OCI-LY1 (cell line): ENCODE data around the gene VSTM4.

Source experiments
- H2AFZ ChIP-seq: fragments of 200-600 bp; sonication (generic), shearing (Covaris generic); 2 replicates; pipeline ENCODE4 v1.6.0; 2014; ENCODE audit warnings: antibody characterized with exemption, mild to moderate bottlenecking, low read length
- H3F3A ChIP-seq: fragments of 200-600 bp; sonication (generic), shearing (Covaris generic); 2 replicates; pipeline ENCODE4 v1.6.0; 2014; ENCODE audit warnings: mild to moderate bottlenecking, antibody characterized with exemption, low read length, moderate library complexity; ENCODE audit not compliant: insufficient read depth
- H3K27ac ChIP-seq: fragments of 200-600 bp; sonication (generic); 2 replicates; pipeline ENCODE4 v1.5.1; 2014; ENCODE audit warnings: low read length, mixed run types, mild to moderate bottlenecking, low read depth; ENCODE audit not compliant: poor library complexity, severe bottlenecking
- H3K27me3 ChIP-seq: fragments of 200-600 bp; sonication (generic); 2 replicates; pipeline ENCODE4 v1.6.0; 2014; ENCODE audit warnings: antibody characterized with exemption, mild to moderate bottlenecking, low read length, moderate library complexity; ENCODE audit not compliant: insufficient read depth
- H3K36me3 ChIP-seq: fragments of 200-600 bp; sonication (generic); 2 replicates; pipeline ENCODE4 v1.6.1; 2014; ENCODE audit warnings: mild to moderate bottlenecking, antibody characterized with exemption, low read length, moderate library complexity, mixed read lengths; ENCODE audit not compliant: insufficient read depth
- H3K4me1 ChIP-seq: fragments of 200-600 bp; sonication (generic); 2 replicates; pipeline ENCODE4 v1.5.1; 2014; ENCODE audit warnings: mild to moderate bottlenecking, low read length, moderate library complexity; ENCODE audit not compliant: insufficient read depth, severe bottlenecking
- H3K4me2 ChIP-seq: fragments of 200-600 bp; sonication (generic), shearing (Covaris generic); 2 replicates; pipeline ENCODE4 v1.6.1; 2014; ENCODE audit warnings: low read length
- H3K4me3 ChIP-seq: fragments of 200-600 bp; sonication (generic); 2 replicates; pipeline ENCODE4 v1.5.1; 2014; ENCODE audit warnings: low read length, low read depth, mild to moderate bottlenecking, mixed read lengths; ENCODE audit not compliant: poor library complexity, severe bottlenecking
- H3K79me2 ChIP-seq: fragments of 200-600 bp; shearing (Covaris generic); 2 replicates; pipeline ENCODE4 v1.6.1; 2016; ENCODE audit warnings: mixed run types, low read length, mixed read lengths; ENCODE audit not compliant: insufficient read depth
- H3K9ac ChIP-seq: fragments of 200-600 bp; sonication (generic), shearing (Covaris generic); 2 replicates; pipeline ENCODE4 v1.6.1; 2014; ENCODE audit warnings: mild to moderate bottlenecking, low read length, mixed read lengths
- H3K9me2 ChIP-seq: fragments of 200-600 bp; sonication (generic), shearing (Covaris generic); 2 replicates; pipeline ENCODE4 v1.6.1; 2014; ENCODE audit warnings: low read depth, mild to moderate bottlenecking, low read length, mixed read lengths
- H3K9me3 ChIP-seq: fragments of 200-600 bp; shearing (Covaris generic); 2 replicates; pipeline ENCODE4 v1.6.1; 2014; ENCODE audit warnings: low read length, mixed read lengths
- H4K20me1 ChIP-seq: fragments of 200-600 bp; sonication (generic), shearing (Covaris generic); 2 replicates; pipeline ENCODE4 v1.6.0; 2016; ENCODE audit warnings: mild to moderate bottlenecking, low read length; ENCODE audit not compliant: insufficient read depth
- CTCF ChIP-seq: fragments of 200-600 bp; sonication (generic), shearing (Covaris generic); IDR thresholded peaks from 2 replicates; pipeline ENCODE4 v1.5.1; 2017; ENCODE audit warnings: mild to moderate bottlenecking, antibody characterized with exemption, low read length, moderate library complexity, mixed read lengths
- EZH2 ChIP-seq: fragments of 200-600 bp; sonication (generic), shearing (Covaris generic); IDR thresholded peaks from 2 replicates; pipeline ENCODE4 v1.8.0; 2017; ENCODE audit warnings: borderline replicate concordance, mixed run types, mild to moderate bottlenecking, antibody characterized with exemption, low read length, moderate library complexity, mixed read lengths

Gene VSTM4

GRCh38 chr10:49107111-49107886 lies 8.0 kb downstream of the VSTM4 start:
- Histone ChIP-seq H3K27me3 (no peaks in the 10 kb centered on the region), H3K4me3 (no peak overlapping the region), H3K9me2 (no peaks in the 10 kb centered on the region), H3K4me1 (no peaks in the 10 kb centered on the region), H4K20me1 (no peaks in the 10 kb centered on the region), H3K9me3 (no peaks in the 10 kb centered on the region), H2AFZ (no peak overlapping the region), H3K4me2 (no peak overlapping the region), H3K27ac (no peak overlapping the region), H3K9ac (no peak overlapping the region), H3F3A (no peaks in the 10 kb centered on the region), H3K79me2 (no peaks in the 10 kb centered on the region), H3K36me3 (no peaks in the 10 kb centered on the region)
- TF ChIP-seq EZH2: no peak
- TF ChIP-seq CTCF: no peak

- TF ChIP-seq CTCF (no peak), EZH2 (no peak)
- Histone ChIP-seq H3K79me2 (no peaks in the 10 kb centered on the region), H3K27ac (no peak overlapping the region), H3K9ac (no peak overlapping the region), H4K20me1 (no peaks in the 10 kb centered on the region), H3K9me2 (no peaks in the 10 kb centered on the region), H3K4me3 (no peak overlapping the region), H3K4me2 (no peak overlapping the region), H3K9me3 (no peaks in the 10 kb centered on the region), H3K36me3 (no peaks in the 10 kb centered on the region), H3K4me1 (no peaks in the 10 kb centered on the region), H3K27me3 (no peaks in the 10 kb centered on the region), H3F3A (no peaks in the 10 kb centered on the region), H2AFZ (no peak overlapping the region)
Measured at GRCh38 chr10:49106451-49106850, 8.9 kb downstream of the VSTM4 start.

- Histone ChIP-seq H2AFZ (no peak overlapping the region), H3K36me3 (no peaks in the 10 kb centered on the region), H3K4me2 (no peak overlapping the region), H3F3A (no peaks in the 10 kb centered on the region), H3K79me2 (no peaks in the 10 kb centered on the region), H3K27me3 (no peaks in the 10 kb centered on the region), H4K20me1 (no peaks in the 10 kb centered on the region), H3K27ac (no peak overlapping the region), H3K9ac (no peak overlapping the region), H3K9me3 (no peaks in the 10 kb centered on the region), H3K9me2 (no peaks in the 10 kb centered on the region), H3K4me3 (no peak overlapping the region), H3K4me1 (no peaks in the 10 kb centered on the region)
- no peak for TF ChIP-seq CTCF
- no peak for TF ChIP-seq EZH2
Measured at GRCh38 chr10:49105076-49105475, 10.2 kb downstream of the VSTM4 start.
